HG03060 (cell line): ENCODE data around the gene CARS1.
"Not testable (repeated sequence)": the region's sequence is repeated elsewhere in the genome, so short reads cannot be mapped to it uniquely, and the experiment has no call there.

Experiments
- ATAC-seq: cut with Tn5 transposase; IDR thresholded peaks from one replicate; pipeline ENCODE4 v1.9.1; 2021; ENCODE audit warnings: low read depth, moderate number of reproducible peaks; ENCODE audit not compliant: unreplicated experiment

CARS1 gene

DNA sequence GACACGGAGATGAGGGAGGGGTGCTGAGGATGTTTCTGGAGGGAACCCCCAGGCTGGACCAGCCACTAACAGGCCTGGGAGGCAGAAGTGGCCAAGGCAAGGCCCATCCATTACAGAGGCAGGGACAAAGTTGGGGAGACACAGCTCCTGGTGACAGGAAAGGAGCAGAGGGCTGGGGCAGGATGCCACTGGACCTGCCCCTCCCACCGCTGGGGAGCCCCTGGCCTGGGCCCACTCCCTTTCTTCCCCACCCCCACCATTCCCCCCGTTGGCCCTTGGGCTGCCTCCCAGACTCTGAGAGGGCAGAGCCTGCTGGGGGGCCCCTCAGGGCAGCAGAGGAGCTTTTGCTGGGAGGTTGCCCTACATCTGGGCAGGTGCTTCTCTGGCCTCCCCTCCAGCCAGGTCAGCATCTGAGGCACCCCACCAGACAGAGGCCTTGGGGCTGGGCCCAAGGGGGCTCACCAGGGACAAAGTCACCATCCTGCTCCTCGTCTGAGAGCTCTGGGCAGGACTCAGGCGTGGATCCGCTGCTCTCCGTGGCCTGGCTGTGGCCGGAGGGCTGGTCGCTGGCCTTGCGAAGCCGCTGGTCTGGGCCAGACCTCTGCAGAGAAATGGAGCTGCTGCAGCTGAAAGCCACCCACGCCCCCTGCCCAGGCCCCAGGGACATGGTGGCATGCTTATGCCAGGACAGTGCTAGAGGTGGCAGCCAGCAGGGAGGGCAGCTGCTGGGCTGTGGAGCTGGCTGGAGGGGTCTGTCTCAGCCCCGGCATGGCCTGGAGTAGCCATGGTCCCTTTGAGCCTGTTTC, 33.1 kb upstream of the CARS1 start:
- no peak for ATAC-seq

DNA sequence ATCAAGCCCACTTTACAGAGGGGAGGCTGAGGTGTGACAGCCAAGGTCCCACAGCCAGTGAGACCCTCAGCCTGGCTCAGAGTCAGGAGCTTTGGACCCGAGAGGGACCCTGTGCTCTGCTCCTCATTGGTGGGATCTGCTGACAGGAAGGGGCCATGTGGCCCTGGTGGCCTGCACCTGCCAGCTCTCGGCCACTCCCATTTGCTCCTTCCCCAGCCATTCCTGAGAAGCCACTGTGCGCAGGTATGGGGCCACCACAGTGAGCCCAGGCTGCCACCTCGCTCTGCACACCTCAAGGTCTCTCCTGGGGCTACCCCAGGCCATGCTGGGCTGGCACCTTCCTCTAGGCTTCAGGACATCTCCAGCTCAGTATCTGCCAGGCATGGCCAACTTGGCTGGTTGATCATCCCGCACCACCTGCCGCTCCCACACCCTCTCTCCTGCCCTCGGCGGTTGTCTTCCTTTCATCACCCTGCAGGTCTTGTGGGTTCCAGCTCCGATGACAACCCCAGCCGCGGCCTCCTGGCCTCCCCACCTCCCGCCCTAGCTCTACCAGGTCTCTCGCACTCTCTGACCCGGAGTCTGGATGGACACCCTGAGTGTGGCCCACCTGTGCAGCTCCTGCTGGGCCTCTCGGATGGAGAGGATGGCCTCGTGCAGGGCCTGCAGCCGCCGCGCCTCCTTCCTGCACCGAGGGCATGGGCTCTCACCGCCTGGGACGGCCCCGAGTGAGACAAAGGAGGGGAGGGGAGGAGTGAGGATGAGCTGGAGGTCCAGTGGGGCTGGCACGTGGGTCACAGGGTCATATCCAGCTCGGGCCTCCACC, 32.2 kb upstream of the CARS1 start:
- no peak for ATAC-seq

DNA sequence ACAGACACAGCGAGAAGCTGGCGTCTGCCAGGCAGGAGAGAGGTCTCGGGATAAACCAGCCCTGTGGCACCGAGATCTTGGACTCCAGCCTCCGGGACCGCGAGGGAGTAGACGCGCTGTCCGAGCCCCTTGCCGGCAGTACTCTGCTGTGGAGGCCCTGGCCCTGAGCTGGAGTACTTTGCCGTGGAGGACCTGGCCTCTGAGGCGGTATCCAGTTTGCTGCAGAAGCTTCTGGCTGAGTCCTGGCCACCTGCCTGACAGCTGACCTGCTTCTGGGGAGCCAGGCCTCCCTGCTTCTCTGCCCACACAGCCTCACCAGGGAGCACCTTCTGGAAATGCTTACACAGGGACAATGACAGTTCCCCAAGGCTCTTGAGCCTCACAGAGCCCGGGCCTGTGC, 31.6 kb upstream of the CARS1 start:
- no peak for ATAC-seq

DNA sequence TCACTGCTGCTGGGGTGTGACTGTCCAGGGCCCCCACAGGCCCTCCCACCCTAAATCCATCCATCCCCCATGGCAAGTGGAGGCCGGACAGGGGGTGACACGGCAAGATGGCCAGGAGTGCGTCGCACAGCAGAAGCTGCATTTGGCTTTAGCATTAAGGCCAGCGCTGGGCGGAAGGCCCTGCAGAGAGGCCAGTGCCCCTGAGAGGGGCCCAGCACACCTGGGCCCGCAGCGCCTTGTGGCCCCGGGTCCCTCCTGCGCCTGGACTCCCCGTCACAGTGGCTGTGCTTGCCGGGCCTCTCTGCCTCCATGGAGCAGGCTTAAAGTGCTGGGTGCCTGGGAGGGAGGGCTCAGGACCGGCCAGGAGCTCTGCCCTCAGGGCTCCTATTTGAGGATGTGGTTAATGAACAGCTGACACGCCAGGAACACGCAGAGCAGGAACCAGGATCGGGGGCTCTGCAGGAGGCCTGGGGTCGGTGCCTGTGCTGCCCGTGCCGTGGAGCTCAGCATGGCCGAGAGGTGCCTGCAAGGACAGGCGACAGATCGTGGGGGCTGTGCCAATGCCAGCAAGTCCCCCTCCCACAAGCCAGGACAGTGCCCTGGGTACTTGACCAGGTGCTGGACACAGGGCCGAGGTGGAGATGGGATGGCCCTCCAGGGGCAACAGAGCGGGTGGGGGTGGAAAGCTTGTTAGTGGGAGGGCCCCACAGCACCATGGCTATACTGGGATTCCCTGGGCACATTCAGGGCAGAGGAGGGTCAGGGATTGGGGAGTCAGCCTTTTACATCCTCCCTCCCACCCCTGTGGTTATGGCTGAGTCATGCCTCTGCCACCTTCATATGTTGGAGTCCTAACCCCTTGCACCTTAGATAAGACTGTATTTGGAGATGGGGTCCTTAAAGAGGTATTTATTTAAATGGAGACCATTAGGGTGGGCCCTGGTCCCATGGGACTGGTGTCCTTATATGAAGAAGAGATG, 30.9 kb upstream of the CARS1 start:
- ATAC-seq: no peak

DNA sequence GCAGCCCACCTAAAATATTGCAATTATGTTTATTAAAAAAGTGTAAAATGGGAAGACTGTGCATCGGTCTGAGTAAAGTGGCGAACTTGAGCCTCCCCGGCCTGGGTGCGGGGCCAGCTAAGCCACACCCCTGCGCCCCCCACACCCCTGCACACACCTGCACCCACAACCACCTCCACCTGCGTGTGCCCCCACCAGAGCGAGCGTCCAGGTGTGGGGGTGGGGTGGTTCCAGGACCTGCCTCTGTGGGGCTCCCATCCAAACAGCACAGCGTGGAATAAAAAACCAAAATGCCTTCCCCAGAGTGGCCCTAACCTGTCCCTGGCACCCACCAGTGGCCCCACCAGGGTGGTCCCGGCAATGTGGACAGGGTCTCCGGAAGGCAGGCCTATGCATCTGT, 30.1 kb upstream of the CARS1 start:
- no peak for ATAC-seq

DNA sequence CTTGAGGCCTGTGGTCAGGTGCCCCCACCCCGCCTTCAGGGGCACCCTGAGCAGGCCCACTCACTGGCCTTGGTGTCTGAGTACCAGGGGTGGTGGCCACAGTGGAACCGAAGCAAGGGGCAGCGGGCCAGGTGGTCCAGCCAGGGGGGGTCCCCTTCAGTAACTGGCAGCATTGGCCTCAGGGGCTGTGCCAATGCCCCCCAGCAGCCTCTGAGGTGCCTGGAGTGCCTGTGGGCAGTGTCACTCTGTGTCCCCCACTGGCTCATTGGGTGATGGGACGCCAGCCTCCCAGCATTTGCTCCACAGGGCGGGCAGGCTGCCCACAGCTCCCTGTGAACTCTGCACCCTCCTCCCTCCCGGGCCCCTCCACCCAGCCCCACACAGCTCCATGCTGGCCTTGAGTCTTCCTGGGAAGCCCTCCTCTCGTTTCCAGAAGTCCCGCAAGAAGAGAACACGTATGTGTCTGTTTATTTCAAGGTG, 29.5 kb upstream of the CARS1 start:
- no peak for ATAC-seq

DNA sequence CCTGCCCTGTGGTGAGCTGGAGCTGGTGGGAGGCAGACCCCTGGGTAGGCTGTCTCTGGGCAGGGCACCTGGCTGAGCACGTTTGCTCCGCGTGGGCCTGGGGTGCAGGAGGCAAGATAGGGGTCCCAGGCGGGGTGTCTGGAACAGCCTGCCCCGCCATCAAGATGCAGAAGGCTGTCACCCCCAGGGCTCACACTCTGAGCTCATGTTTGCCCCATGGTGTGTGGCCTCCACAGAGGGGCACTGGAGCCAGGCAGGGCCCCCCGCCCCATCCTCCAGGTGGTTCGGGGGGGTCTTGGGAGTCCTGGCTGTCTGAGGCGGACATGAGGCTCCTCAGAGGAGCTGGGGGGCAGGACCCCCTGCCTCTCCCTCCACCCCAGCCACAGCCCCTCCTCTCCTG, 28.9 kb upstream of the CARS1 start:
- ATAC-seq: no peak

DNA sequence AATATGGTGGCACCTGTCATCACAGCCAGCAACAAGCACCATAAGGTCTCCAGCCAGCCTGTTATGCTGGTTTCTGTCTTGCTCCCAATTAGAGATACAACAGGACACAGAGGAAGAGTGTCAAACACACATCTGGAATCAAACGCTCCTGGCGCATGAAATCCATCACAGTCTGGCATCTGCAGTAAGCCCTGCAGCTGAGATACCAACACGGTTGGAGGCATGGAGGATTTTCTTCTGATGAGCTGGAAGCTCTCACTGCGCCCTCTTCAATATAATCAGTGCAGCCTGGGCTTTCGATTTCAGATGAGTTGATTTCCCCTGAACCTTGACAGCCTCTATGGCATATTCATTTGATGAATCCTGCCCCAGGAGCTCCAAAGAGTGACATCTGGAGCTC, 27.8 kb upstream of the CARS1 start:
- ATAC-seq: no peak

DNA sequence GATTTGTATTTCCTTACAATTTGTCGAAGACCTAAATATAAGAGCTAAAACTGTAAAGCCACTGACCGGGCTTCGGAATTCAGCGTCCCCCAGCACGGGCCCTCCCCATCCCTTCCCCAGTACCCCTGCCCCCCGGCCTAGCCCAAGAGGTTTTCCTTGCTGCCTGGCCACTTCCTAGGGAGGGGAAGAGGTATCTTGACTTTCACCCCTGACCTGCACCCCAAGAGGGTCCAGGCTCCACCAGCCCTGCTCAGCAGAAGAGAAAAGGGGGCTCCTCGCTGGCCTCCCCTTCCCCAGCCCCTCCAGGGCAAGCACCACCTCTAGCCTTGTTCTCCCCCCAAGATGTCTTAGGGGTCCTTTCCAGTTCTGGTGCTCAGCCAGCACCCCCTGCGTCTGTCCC, 26.1 kb upstream of the CARS1 start:
- ATAC-seq: no peak

DNA sequence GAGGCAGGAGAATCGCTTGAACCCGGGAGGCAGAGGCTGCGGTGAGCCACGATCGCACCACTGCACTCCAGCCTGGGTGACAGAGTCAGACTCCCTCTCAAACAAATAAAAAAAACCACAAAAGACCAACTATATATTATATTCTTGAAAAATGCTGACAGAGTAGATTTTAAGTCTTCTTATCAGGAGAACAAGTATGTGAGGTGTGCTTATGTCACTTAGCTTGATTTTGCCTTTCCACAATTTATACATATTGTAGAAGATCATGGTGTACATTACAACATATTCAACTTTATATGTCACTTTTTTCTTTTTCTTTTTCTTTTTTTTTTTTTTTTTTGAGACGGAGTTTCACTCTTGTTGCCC, 24.1 kb upstream of the CARS1 start:
- no peak for ATAC-seq

DNA sequence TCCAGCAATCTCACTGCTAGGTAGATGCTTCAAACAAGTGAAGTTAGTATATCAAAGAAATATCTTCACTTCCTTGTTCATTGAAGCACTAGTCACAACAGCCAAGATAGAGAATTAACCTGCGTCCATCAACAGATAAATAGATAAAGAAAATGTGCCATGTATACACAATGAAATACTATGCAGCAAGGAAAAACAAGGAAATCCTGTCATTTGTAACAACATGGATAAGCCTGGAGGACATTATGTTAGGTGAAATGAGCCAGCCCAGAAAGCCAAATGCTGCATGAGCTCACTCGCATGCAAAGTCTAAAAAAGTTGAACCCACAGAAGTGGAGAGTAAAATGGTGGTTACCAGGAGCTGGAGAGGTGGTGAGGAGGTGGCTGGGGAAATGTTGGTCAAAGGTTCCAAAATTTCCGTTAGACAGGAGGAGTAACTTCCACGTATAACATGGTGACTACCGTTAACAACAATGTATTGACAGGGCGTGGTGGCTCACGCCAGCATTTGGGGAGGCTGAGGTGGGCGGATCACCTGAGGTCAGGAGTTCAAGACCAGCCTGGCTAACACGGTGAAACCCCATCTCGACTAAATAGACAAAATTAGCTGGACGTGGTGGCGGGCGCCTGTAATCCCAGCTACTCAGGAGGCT, 23.6 kb upstream of the CARS1 start:
- ATAC-seq: no peak

DNA sequence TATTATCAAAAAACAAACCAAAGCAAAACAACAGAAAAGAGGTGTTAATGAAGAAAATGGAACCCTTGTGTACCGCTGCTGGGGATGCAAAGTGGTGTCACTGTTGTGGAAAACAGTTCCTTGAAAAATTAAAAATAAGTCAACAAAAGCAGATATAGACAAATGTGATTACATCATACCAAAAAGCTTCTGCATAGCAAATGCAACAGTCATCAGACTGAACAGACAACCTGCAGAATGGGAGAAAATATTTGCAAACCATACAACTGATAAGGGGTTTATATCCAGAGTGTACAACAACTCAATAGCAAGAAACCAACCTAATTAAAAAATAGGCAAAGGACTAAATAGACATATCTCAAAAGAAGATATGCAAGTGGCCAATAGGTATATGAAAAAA, 22.9 kb upstream of the CARS1 start:
- no peak for ATAC-seq

DNA sequence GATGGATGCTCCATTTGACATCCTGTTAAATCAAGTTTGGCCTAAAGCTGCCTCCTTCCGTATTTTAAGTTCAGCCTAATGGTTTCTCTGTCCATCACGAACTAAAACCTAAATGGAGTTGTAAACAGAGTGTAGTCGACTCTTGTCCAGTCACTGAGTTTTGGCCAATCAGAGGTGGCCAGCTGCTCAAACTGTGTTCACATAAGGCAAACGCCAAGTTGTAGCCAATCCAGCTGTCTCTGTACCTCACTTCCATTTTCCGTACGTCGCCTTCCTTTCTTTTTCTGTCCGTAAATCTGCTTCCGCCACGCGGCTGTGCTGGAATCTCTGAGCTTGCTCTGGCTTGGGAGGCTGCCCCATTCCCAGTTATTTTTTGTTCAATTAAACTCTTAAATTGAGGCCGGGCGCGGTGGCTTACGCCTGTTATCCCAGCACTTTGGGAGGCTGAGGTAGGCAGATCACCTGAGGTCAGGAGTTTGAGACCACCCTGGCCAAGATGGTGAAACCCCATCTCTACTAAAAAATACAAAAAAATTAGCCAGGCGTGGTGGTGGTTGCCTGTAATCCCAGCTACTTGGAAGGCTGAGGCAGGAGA, 20.7 kb upstream of the CARS1 start:
- no peak for ATAC-seq

DNA sequence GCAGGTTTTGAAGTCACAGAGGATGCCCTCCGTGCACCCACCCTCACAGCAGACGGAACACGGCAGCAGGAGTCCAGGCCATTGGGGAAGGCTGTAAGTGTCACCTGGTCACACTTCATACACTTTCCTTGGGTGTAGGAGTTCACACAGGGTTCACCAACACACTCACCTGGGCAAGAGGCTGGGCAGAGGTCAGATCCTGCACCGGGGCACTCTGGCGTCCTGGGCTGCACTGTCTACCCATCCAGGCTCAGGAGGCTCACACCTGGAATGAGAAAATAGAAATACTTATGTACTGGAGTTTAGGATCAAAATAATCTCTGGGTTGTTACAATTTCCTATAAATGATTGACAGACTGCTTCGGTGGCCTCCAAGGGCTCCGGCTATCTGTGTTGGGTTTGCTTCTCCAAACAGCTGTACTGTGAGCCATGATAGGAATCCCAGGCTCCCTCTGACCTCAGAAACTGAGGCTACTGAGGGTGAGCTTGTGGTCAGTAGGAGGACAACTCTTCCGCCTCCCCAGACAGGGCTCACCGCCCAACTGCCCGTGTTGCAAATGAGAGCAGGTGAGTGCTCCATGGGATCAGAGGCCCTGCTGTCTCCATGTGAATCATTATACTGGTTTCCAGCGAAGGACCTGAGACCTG, 20.1 kb upstream of the CARS1 start:
- no peak for ATAC-seq

DNA sequence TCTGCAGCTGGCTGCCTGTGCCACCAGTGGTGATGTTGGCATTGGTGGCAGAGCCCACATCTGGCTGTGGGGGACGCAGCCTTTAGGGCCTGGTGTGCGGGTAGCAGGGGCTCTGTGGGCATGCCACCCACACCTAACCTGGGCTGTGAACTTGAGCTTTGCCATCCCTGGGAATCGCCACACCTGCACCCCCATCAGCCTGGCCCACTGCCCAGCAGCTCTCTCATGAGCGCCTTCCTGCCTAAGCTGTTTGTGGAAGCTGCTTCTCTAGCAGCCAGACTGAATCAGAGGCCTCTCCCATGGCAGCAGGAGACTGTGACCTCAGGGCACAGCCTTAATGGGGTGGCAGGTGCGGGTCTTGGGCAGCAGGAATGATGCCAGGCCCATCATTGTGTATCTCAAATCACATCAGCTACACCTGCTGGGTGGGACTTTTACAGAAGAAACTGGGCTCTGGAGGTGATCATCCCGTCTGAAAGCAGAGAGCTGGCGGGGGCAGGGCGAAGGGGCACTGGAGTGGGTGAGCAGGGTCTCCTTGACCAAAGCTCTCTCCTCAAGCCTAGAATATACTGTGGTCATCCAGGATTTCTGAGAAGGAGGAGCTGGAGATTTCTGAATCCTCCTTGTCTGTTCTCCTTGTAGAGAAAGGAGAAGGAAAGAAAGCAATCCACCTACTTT, 17.8 kb upstream of the CARS1 start:
- no peak for ATAC-seq

DNA sequence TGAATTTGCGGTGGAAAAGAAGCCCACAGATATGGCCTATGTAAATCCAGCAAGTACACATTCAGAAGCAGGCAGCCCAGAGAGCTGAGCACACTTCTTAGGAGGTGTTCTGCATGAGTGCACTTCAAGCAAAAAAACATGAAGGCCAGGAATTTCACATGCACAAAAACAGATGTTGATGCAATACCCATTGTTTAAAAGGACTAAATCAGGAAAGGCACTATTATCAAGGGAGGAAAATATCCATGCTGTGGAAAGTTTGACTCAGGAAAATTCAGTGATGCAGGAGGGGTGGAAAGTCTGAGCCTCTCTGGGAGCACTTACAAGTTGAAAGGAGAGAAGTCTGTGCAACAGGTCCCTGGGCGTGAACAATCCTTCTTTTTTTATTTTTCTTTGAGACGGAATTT, 15.8 kb upstream of the CARS1 start:
- ATAC-seq: no peak

DNA sequence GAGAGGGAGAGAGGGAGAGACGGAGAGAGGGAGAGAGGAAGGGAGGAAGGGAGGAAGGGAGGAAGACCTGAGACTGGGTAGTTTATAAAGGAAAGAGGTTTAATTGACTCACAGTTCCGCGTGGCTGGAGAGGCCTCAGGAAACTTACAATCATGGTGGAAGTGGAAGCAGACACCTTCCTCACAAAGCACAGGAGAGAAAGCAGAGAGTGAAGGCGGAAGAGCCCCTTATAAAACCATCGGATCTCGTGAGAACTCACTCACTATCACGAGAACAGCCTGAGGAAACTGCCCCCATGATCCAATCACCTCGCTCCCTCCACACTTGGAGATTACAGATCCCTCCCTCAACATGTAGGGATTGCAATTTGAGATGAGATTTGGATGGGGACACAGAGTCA, 12.2 kb upstream of the CARS1 start:
- ATAC-seq: no peak

DNA sequence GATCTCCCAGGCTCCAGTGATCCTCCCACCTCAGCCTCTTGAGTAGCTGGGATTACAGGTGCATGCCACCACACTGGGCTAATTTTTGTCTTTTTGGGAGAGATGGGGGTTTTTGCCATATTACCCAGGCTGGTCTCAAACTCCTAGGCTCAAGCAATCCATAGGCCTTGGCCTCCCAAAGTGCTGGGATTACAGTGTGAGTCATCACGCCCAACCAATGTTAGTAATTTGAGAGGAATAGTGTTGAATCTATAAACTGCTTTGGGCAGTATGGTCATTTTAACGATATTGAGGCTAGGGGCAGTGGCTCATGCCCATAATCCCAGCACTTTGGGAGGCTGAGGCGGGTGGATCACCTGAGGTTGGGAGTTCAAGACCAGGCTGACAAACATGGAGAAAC, 9.1 kb upstream of the CARS1 start:
- not testable (repeated sequence) for ATAC-seq

DNA sequence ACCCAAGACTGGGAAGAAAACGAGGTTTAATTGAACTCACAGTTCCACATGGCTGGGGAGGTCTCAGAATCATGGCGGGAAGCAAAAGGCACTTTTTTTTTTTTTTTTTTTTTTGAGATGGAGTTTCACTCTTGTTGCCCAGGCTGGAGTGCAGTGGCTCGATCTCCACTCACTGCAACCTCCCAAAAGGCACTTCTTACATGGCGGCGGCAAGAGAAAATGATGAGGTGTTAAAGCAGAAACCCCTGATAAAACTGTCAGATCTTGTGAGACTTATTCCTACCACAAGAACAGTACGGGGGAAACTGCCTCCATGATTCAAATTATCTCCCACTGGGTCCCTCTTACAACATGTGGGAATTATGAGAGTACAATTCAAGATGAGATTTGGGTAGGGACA, 7.5 kb upstream of the CARS1 start:
- ATAC-seq: not testable (repeated sequence)
